H1 (cell line): ENCODE results near the gene CACNB4. TPM values are rescaled to one million over a fixed set of nuclear protein-coding genes. Genes with fewer than 3 reads are reported as not detected.

ENCODE experiments used
- CTCF ChIA-PET: fragments of 300-600 bp; sonication (Branson Sonifier 250); formaldehyde crosslinking; loops from one replicate; lab custom pipeline; 2021; ENCODE audit not compliant: partially characterized antibody; lab: Charles Lee
- POLR2A ChIA-PET: fragments of 300-600 bp; sonication (Branson Sonifier 250); formaldehyde crosslinking; loops from one replicate; lab custom pipeline; 2021; ENCODE audit warnings: inconsistent platforms; ENCODE audit not compliant: partially characterized antibody; lab: Charles Lee
- DNase-seq, 2 experiments: peaks; one replicate each; pipeline versions ENCODE4 v3.0.0 to v3.0.0-alpha.2; 2010 to 2022; ENCODE audit warnings: low spot score in 2 of 2, low read depth in 1 of 2, mixed read lengths in 1 of 2
- FAIRE-seq: peaks from 2 replicates; lab custom pipeline; 2011; peaks lifted over from hg19 to GRCh38; lab: Jason Lieb, UNC
- H2AFZ ChIP-seq: 2 replicates; pipeline ENCODE4 v1.8.1; 2012; ENCODE audit warnings: low read length, inconsistent platforms
- H2AK5ac ChIP-seq: 2 replicates; pipeline ENCODE4 v1.6.1; 2013; ENCODE audit warnings: low read depth, low read length
- H2BK120ac ChIP-seq: replicated peaks from 2 replicates; pipeline ENCODE3; 2013; ENCODE audit warnings: low read depth, low read length, inconsistent platforms
- H2BK12ac ChIP-seq: 2 replicates; pipeline ENCODE4 v1.6.1; 2013; ENCODE audit warnings: low read depth, low read length
- H2BK15ac ChIP-seq: 2 replicates; pipeline ENCODE4 v1.6.1; 2013; ENCODE audit warnings: low read length
- H2BK20ac ChIP-seq: 2 replicates; pipeline ENCODE4 v1.6.1; 2013; ENCODE audit warnings: low read length
- H2BK5ac ChIP-seq: 2 replicates; pipeline ENCODE4 v1.6.1; 2013; ENCODE audit warnings: low read depth, low read length
- H3K14ac ChIP-seq: 2 replicates; pipeline ENCODE4 v1.6.1; 2013; ENCODE audit warnings: inconsistent platforms; ENCODE audit not compliant: insufficient read length
- H3K18ac ChIP-seq: 2 replicates; pipeline ENCODE4 v1.6.1; 2013; ENCODE audit warnings: low read length; ENCODE audit errors: extremely low read depth
- H3K23ac ChIP-seq: 2 replicates; pipeline ENCODE4 v1.6.1; 2013; ENCODE audit warnings: inconsistent platforms; ENCODE audit not compliant: insufficient read length
- H3K23me2 ChIP-seq: 2 replicates; pipeline ENCODE4 v1.6.1; 2013; ENCODE audit warnings: low read depth, low read length
- H3K27ac ChIP-seq: 2 replicates; pipeline ENCODE4 v1.6.1; 2011; ENCODE audit warnings: low read depth, low read length, inconsistent platforms
- H3K27me3 ChIP-seq, 4 experiments: replicated peaks in 1 of 4; 1 replicate in 1 of 4; 2 replicates in 3 of 4; pipeline versions ENCODE4 v1.6.1 to v1.8.1; 2011 to 2013; ENCODE audit warnings: low read length in 3 of 4, mild to moderate bottlenecking in 3 of 4, inconsistent platforms in 2 of 4, mixed read lengths in 2 of 4, moderate library complexity in 1 of 4; ENCODE audit not compliant: control insufficient read depth in 3 of 4, insufficient read depth in 3 of 4; ENCODE audit errors: extremely low read depth in 1 of 4
- H3K36me3 ChIP-seq, 4 experiments: 2 replicates each; pipeline versions ENCODE4 v1.6.1 to v1.8.1; 2011 to 2013; ENCODE audit warnings: mild to moderate bottlenecking in 4 of 4, low read length in 3 of 4, moderate library complexity in 2 of 4, control low read depth in 1 of 4, inconsistent platforms in 1 of 4; ENCODE audit not compliant: insufficient read depth in 4 of 4, control insufficient read depth in 2 of 4
- H3K4ac ChIP-seq: replicated peaks from 2 replicates; pipeline ENCODE3; 2013; ENCODE audit warnings: low read length, low read depth, mixed read lengths, inconsistent platforms; ENCODE audit not compliant: insufficient read length
- H3K4me1 ChIP-seq, 4 experiments: replicated peaks in 1 of 4; 1 replicate in 1 of 4; 2 replicates in 3 of 4; pipeline versions ENCODE4 v1.6.1 to v1.8.1; 2011 to 2013; ENCODE audit warnings: low read length in 3 of 4, inconsistent platforms in 2 of 4, mixed read lengths in 1 of 4; ENCODE audit not compliant: insufficient read depth in 4 of 4, control insufficient read depth in 3 of 4
- H3K4me2 ChIP-seq, 2 experiments: 2 replicates each; pipeline versions ENCODE4 v1.6.1 to v1.8.1; 2011 to 2013; ENCODE audit warnings: low read depth in 2 of 2, low read length in 2 of 2, control low read depth in 1 of 2, inconsistent platforms in 1 of 2, mild to moderate bottlenecking in 1 of 2; ENCODE audit not compliant: insufficient read depth in 1 of 2
- H3K4me3 ChIP-seq, 4 experiments: fragments of 200-600, 300-600 bp in 1 of 4; sonication (generic), shearing (Covaris generic), sonication (Bioruptor Twin) in 1 of 4; 2 replicates each; pipeline versions ENCODE4 v1.5.1 to v1.8.1; 2011 to 2016; ENCODE audit warnings: low read length in 4 of 4, low read depth in 3 of 4, control low read depth in 2 of 4, inconsistent platforms in 2 of 4, mild to moderate bottlenecking in 2 of 4, mixed read lengths in 1 of 4, moderate library complexity in 1 of 4; ENCODE audit not compliant: insufficient read depth in 2 of 4; ENCODE audit errors: extremely low read depth in 1 of 4
- H3K56ac ChIP-seq: replicated peaks from 2 replicates; pipeline ENCODE3; 2013; ENCODE audit warnings: low read depth, mild to moderate bottlenecking, mixed read lengths, low read length, inconsistent platforms; ENCODE audit not compliant: insufficient read length
- H3K79me1 ChIP-seq: 2 replicates; pipeline ENCODE4 v1.6.1; 2013; ENCODE audit warnings: low read depth, low read length, control low read depth
- H3K79me2 ChIP-seq, 2 experiments: 2 replicates each; pipeline versions ENCODE4 v1.6.1 to v1.8.1; 2012 to 2013; ENCODE audit warnings: low read length in 2 of 2, mild to moderate bottlenecking in 2 of 2, inconsistent platforms in 1 of 2; ENCODE audit not compliant: insufficient read depth in 2 of 2, control insufficient read depth in 1 of 2
- H3K9ac ChIP-seq, 4 experiments: replicated peaks in 1 of 4; 1 replicate in 1 of 4; 2 replicates in 3 of 4; pipeline versions ENCODE4 v1.6.1 to v1.8.1; 2011 to 2013; ENCODE audit warnings: low read depth in 3 of 4, low read length in 3 of 4, control low read depth in 2 of 4, mild to moderate bottlenecking in 2 of 4, moderate library complexity in 2 of 4, inconsistent platforms in 1 of 4; ENCODE audit errors: extremely low read depth in 1 of 4
- H3K9me3 ChIP-seq, 2 experiments: 2 replicates each; pipeline versions ENCODE4 v1.6.1 to v1.8.1; 2012 to 2013; ENCODE audit warnings: mild to moderate bottlenecking in 2 of 2, moderate library complexity in 2 of 2, control low read depth in 1 of 2, inconsistent platforms in 1 of 2, low read depth in 1 of 2, low read length in 1 of 2, mixed read lengths in 1 of 2; ENCODE audit not compliant: insufficient read depth in 2 of 2
- H4K20me1 ChIP-seq, 2 experiments: replicated peaks in 1 of 2; 2 replicates each; pipeline versions ENCODE3 to v1.8.1; 2011 to 2013; ENCODE audit warnings: inconsistent platforms in 2 of 2, low read length in 2 of 2, mild to moderate bottlenecking in 1 of 2; ENCODE audit not compliant: insufficient read depth in 2 of 2, control insufficient read depth in 1 of 2
- H4K5ac ChIP-seq: 2 replicates; pipeline ENCODE4 v1.6.1; 2013; ENCODE audit warnings: low read length, low read depth, mixed read lengths, inconsistent platforms; ENCODE audit not compliant: insufficient read length
- H4K8ac ChIP-seq: 2 replicates; pipeline ENCODE4 v1.8.0; 2013; ENCODE audit warnings: mild to moderate bottlenecking, moderate library complexity, low read length, inconsistent platforms; ENCODE audit not compliant: insufficient read depth; ENCODE audit errors: extremely low read depth
- H4K91ac ChIP-seq: replicated peaks from 2 replicates; pipeline ENCODE3; 2013; ENCODE audit warnings: low read length, mixed read lengths, inconsistent platforms; ENCODE audit not compliant: insufficient read length
- FOSL1 ChIP-seq: IDR thresholded peaks from 2 replicates; pipeline ENCODE4 v1.6.1; 2011; ENCODE audit warnings: mild to moderate bottlenecking, low read depth, low read length, moderate library complexity; ENCODE audit not compliant: insufficient read depth
- POLR2A ChIP-seq, 2 experiments: IDR thresholded peaks; 1 replicate in 1 of 2; 2 replicates in 1 of 2; pipeline ENCODE4 v1.6.1; 2011; ENCODE audit warnings: low read depth in 2 of 2, low read length in 2 of 2, mild to moderate bottlenecking in 2 of 2; ENCODE audit errors: control extremely low read depth in 1 of 2
- WGBS, 2 experiments: shearing (Covaris generic) in 1 of 2; methylation state at CpG; one replicate each; pipeline versions ENCODE4 v1.1.6 to v1.1.7; 2013 to 2015; ENCODE audit warnings: low lambda C conversion rate in 2 of 2, mixed read lengths in 2 of 2, inconsistent platforms in 1 of 2, low coverage in 1 of 2, missing lambda C conversion rate in 1 of 2; ENCODE audit not compliant: insufficient replicate concordance in 2 of 2, insufficient coverage in 1 of 2, insufficient read length in 1 of 2; ENCODE audit errors: extremely low coverage in 1 of 2, missing lambda C conversion rate in 1 of 2; 5-methylcytosine and 5-hydroxymethylcytosine counted together
- polyA plus RNA-seq, 7 experiments: library from polyadenylated mRNA; depleted of rRNA in 3 of 7; stranded (reverse) in 5 of 7; unstranded in 2 of 7; fragments of >200 nt in 5 of 7; fragments of 200-250 nt in 2 of 7; gene quantifications; 1 replicate in 5 of 7; 2 replicates in 1 of 7; 4 replicates in 1 of 7; pipeline versions ENCODE4 v1.2.1 to v1.2.3, GENCODE V29; 2011 to 2013; ENCODE audit warnings: missing spikeins in 2 of 7, mixed read lengths in 2 of 7
- total RNA-seq: library from RNA; stranded (reverse); fragmentation: NEBNext Ultra II Directional; extraction: Animal tissue kit (Norgen Biotek cat#: 25700); gene quantifications from 2 replicates; pipeline ENCODE4 v1.2.1, GENCODE V29; 2021

CACNB4 gene
- total and polyA plus RNA-seq, 2 of the 8 experiments (the other 6 are each of a cell fraction or from before 2014, with no cell fraction given): 2.0 to 4.0 TPM

- WGBS, 2 experiments: 61% methylated on average over 6 of the region's 6 CpGs; no CpG with 5 or more reads in 1 of the 2 experiments
These were observed 275.2 kb downstream of the CACNB4 start for GRCh38 chr2:151823651-151824050.

More at GRCh38 chr2:151823651-151824050, 275.2 kb downstream of the CACNB4 start:
- ChIA-PET CTCF (interaction anchor here (0.9 to 1.7 kb wide), 3 partner anchors 16 to 201 kb away, joined by 3 to 4 read pairs (median 3); no protein-coding TSS in a partner anchor), POLR2A (interaction anchor here (0.6 to 1.7 kb wide), 5 partner anchors 8 to 449 kb away, joined by 3 to 4 read pairs (median 3); no protein-coding TSS in a partner anchor)
- Histone ChIP-seq H3K23me2 (no peaks in the 10 kb centered on the region; the same call in 1 of the 2 replicates), H3K9ac (peak overlapping the region in 1 of 4 experiments; percentile 8; a peak in 1 of 7 replicates), H3K23ac (no peak overlapping the region), H3K36me3 (no peaks in the 10 kb centered on the region), H3K14ac (no peak overlapping the region), H2AK5ac (no peak overlapping the region), H3K56ac (no peak overlapping the region), H4K91ac (no peak overlapping the region), H2AFZ (no peak overlapping the region), H2BK120ac (no peak overlapping the region), H2BK5ac (no peak overlapping the region), H3K18ac (no peak overlapping the region), H3K27me3 (no peaks in the 10 kb centered on the region), H3K4me3 (no peak overlapping the region), H3K4me1 (peaks cover 0 to 17% (median 9%) of the 10 kb centered on the region in 4 experiments; a peak in 5 of 7 replicates), H3K27ac (no peak overlapping the region), H4K5ac (no peak overlapping the region), H3K4me2 (peak overlapping the region in 1 of 2 experiments; percentile 17; a peak in 1 of 4 replicates), H3K79me1 (no peaks in the 10 kb centered on the region), H3K4ac (no peak overlapping the region), H2BK20ac (no peak overlapping the region), H2BK12ac (no peak overlapping the region), H4K8ac (no peak overlapping the region), H2BK15ac (no peak overlapping the region), H4K20me1 (peaks cover 8 to 11% of the 10 kb centered on the region in 2 experiments), H3K9me3 (no peaks in the 10 kb centered on the region), H3K79me2 (peaks cover 25 to 91% of the 10 kb centered on the region in 2 experiments)
- DNase-seq: no peak
- no peak for FAIRE-seq
- TF ChIP-seq POLR2A (IDR thresholded peaks at IDR 0.05; ENCODE audit: control extremely low read depth in 1 of 2, low read depth in 2 of 2, low read length in 2 of 2) (0 out of 3 replicates have a peak, but pooled peaks of 1 of the 2 experiments have one; percentile 18), FOSL1 (no peak)
